Measurements from ENCODE around the gene OGFOD3.

OGFOD3 gene

DNA sequence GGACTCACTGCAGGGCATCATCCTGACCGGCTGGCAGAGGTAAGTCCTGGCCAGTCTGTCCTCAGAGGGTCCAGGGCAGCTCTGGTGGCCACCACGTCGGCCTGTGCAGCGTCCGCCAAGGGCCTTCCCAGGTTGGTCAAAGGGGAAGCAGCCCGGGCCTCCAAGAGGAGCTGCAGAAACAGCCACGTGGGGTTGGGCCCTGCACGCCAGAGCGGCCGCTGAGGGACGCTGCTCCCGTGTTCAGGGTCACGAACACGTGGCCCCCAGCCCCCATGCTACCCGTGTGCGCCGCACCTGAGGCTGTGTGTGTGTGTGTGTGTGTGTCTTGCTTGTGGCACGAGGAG lies 18.9 kb upstream of the OGFOD3 start:
- H3K36me3 ChIP-seq (ENCODE audit: control insufficient read depth, insufficient read depth, low read length) = peaks cover 4% of the 10 kb centered on the region
- no peaks in the 10 kb centered on the region for H3K9me3 ChIP-seq (ENCODE audit: control insufficient read depth, low read length)
- no peak overlapping the region for H3K4me3 ChIP-seq (ENCODE audit: low read length)
- H3K27me3 ChIP-seq (ENCODE audit: control insufficient read depth, insufficient read depth, low read length) = no peaks in the 10 kb centered on the region
- no peaks in the 10 kb centered on the region for H3K4me1 ChIP-seq (ENCODE audit: control insufficient read depth, insufficient read depth, low read length)
- no peak overlapping the region for H3K9ac ChIP-seq (ENCODE audit: low read length)

DNA sequence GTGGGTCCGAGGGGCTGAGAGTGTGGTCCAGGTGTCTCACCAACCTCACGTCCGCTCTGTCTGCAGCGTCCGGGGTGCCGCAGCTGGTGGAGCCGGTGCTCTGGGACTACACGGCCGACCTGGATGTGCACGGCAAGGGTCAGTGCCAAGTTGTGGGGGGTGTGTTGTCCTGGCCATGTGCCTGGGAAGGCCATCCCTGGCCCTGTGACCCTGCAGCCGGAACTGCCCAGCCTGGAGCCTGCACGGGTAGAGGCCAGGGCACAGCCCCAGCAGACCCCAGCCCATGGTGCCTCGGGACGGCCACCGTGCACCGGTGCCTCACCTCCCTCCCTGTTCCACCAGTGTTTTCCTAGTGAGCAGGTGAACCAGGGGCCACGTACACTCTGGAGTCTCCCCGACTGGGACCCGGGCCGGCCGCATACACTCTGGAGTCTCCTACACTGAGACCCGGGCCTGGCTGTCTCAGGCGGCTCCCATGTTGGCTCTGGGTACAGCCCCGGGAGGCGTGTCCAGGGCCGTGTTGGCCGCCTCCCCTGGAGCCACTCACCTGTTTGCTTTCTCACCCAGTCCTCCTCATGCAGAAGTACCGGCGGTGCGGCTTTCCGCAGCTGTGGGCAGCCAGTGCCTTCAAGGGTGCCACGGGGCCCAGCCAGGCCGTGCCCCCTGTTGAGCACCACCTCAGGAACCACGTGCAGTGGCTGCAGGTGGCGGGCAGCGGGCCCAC lies 18.4 kb upstream of the OGFOD3 start:
- Histone ChIP-seq H3K27me3 (ENCODE audit: control insufficient read depth, insufficient read depth, low read length) (no peaks in the 10 kb centered on the region), H3K4me1 (ENCODE audit: control insufficient read depth, insufficient read depth, low read length) (no peaks in the 10 kb centered on the region), H3K4me3 (ENCODE audit: low read length) (no peak overlapping the region), H3K9ac (ENCODE audit: low read length) (no peak overlapping the region), H3K36me3 (ENCODE audit: control insufficient read depth, insufficient read depth, low read length) (peaks cover under 1% of the 10 kb centered on the region), H3K9me3 (ENCODE audit: control insufficient read depth, low read length) (no peaks in the 10 kb centered on the region)

DNA sequence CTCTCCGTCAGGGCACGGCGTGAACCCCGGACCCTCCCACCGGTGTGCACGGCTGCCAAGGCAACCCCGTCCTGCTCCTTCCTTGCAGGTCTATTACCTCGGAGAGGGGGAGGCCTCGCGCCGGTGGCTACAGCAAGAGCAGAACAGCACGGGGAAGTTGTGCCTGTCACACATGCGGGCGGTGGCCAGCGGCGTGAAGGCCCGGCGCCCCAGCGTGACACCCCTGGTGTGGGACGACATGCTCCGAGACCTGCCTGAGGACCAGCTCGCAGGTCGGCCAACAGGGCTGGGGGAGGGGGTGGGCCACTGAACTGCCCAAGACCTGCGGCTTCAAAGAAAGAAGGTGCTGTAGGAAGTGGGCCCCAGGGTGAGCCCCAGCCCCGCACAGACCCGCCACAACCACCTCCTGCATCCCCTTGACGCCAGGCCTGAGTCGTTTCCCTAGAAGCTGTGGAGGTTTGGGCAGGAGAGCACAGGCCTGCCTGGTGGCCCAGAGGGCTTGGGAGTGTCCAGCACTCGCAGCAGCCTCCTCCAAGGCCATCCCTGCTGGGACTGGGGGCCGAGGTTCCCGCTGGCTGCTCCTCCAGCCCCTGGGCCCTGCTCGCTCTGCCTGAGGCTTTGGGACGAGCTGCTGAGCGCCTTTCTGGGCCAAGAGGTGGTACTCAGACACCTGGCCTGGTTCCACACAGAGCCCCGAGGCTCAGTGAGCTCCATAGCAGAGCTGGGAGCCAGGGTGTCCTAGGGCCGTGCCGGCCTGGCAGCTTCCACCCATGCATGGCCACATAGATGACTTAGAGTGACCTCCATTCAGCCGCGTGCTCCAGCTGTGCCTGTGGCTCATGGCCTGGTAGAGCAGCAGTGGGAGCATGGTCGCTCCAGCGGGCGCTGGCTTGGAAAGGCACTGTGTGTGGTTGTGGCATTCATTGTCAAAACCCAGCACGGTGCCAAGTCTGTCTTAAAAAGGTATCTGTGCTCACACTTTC lies 17.5 kb upstream of the OGFOD3 start:
- Histone ChIP-seq H3K4me1 (ENCODE audit: control insufficient read depth, insufficient read depth, low read length) (no peaks in the 10 kb centered on the region), H3K9ac (ENCODE audit: low read length) (no peak overlapping the region), H3K4me3 (ENCODE audit: low read length) (no peak overlapping the region), H3K36me3 (ENCODE audit: control insufficient read depth, insufficient read depth, low read length) (no peaks in the 10 kb centered on the region), H3K27me3 (ENCODE audit: control insufficient read depth, insufficient read depth, low read length) (no peaks in the 10 kb centered on the region), H3K9me3 (ENCODE audit: control insufficient read depth, low read length) (no peaks in the 10 kb centered on the region)

DNA sequence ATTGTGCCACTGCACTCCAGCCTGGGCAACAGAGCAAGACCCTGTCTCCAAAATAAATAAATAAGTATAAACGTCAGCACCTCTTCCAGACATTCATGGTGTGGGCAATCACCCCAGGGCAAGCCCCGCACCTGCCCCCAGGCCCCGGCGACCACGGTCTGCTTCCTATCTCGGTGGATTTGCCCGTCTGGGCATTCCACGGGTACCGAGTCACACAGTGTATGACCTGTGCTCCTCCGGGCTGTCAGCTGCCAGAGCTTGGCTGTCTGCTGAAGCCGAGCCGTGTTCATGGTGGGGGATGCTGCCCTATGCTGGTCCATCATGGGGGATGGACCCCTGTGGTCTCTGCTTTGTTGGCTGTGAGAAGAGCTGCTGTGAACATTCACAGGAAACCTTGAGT lies 16.7 kb upstream of the OGFOD3 start:
- Histone ChIP-seq H3K36me3 (ENCODE audit: control insufficient read depth, insufficient read depth, low read length) (no peaks in the 10 kb centered on the region), H3K4me1 (ENCODE audit: control insufficient read depth, insufficient read depth, low read length) (no peaks in the 10 kb centered on the region), H3K9me3 (ENCODE audit: control insufficient read depth, low read length) (no peaks in the 10 kb centered on the region), H3K4me3 (ENCODE audit: low read length) (no peak overlapping the region), H3K9ac (ENCODE audit: low read length) (no peak overlapping the region), H3K27me3 (ENCODE audit: control insufficient read depth, insufficient read depth, low read length) (no peaks in the 10 kb centered on the region)

DNA sequence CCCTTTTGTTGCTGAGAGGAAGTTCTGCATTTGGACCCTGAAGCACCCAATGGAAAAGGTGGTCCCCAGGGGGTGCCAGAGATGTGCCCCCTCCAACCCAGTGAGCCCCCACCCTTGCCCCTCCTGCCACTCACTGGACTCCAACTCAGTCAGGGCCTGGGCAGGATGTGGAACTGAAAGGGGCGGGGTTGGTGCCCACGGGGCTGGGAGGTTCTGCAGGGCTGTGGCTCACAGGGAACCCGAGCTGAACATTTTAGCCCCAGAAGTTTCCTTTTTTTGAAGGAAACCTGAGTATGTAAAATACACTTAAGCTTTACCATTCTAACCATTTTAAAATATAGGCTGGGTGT lies 15.8 kb upstream of the OGFOD3 start:
- Histone ChIP-seq H3K36me3 (ENCODE audit: control insufficient read depth, insufficient read depth, low read length) (no peaks in the 10 kb centered on the region), H3K9ac (ENCODE audit: low read length) (no peak overlapping the region), H3K4me3 (ENCODE audit: low read length) (no peak overlapping the region), H3K4me1 (ENCODE audit: control insufficient read depth, insufficient read depth, low read length) (no peaks in the 10 kb centered on the region), H3K27me3 (ENCODE audit: control insufficient read depth, insufficient read depth, low read length) (no peaks in the 10 kb centered on the region), H3K9me3 (ENCODE audit: control insufficient read depth, low read length) (no peaks in the 10 kb centered on the region)

DNA sequence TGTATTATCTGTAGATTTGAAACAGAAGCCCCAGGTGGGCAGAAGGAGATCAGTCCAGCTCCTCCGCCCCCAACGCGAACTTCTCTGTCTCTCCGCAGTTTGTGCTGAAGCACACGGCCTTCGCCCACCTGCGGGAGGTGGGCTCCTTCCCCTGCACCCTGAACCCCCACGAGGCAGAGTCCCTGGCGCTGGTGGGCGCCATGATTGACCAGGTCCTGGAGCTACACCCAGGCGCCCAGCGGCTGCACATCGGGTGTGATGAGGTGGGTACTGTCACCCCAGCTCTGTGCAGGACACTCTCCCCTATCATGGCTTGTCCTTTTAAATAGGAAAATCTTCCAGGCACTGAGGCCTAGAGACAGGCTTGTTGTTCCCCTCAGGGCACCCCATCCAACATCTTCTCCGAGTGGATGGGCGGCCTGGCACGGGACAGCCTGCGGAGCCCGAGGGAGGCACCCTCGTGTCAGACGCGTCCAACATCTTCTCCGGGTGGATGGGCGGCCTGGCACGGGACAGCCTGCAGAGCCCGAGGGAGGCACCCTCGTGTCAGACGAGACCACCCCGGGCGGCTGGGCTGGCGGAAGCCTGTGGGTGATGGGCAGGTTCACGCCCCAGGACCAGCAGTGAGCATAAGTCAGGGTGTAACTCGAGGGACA lies 15.3 kb upstream of the OGFOD3 start:
- Histone ChIP-seq H3K27me3 (ENCODE audit: control insufficient read depth, insufficient read depth, low read length) (no peaks in the 10 kb centered on the region), H3K4me1 (ENCODE audit: control insufficient read depth, insufficient read depth, low read length) (no peaks in the 10 kb centered on the region), H3K4me3 (ENCODE audit: low read length) (no peak overlapping the region), H3K9me3 (ENCODE audit: control insufficient read depth, low read length) (no peaks in the 10 kb centered on the region), H3K9ac (ENCODE audit: low read length) (no peak overlapping the region), H3K36me3 (ENCODE audit: control insufficient read depth, insufficient read depth, low read length) (no peaks in the 10 kb centered on the region)

DNA sequence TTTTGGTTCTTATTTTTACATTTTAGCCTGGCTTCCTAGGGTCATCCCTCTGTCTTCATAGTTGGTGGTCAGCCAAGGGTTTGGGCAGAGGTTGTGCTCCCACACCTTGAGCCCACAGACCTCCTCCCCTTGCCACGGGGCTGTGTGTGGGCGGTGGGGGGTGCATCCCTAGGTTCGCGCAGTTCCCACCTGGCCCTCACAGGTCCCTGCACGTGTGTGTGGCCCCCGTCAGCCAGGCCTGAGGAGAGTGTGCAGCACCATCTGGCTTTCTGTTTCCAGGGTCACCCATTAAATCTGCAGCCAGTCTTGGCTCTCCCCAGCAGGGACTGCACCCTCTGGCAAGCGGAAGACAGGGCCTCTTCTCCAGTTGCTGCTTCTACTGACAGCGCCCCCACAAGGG lies 13.6 kb upstream of the OGFOD3 start:
- no peaks in the 10 kb centered on the region for H3K36me3 ChIP-seq (ENCODE audit: control insufficient read depth, insufficient read depth, low read length)
- H3K27me3 ChIP-seq (ENCODE audit: control insufficient read depth, insufficient read depth, low read length) = no peaks in the 10 kb centered on the region
- H3K9me3 ChIP-seq (ENCODE audit: control insufficient read depth, low read length) = no peaks in the 10 kb centered on the region
- no peak overlapping the region for H3K4me3 ChIP-seq (ENCODE audit: low read length)
- H3K4me1 ChIP-seq (ENCODE audit: control insufficient read depth, insufficient read depth, low read length) = no peaks in the 10 kb centered on the region
- H3K9ac ChIP-seq (ENCODE audit: low read length) = no peak overlapping the region

DNA sequence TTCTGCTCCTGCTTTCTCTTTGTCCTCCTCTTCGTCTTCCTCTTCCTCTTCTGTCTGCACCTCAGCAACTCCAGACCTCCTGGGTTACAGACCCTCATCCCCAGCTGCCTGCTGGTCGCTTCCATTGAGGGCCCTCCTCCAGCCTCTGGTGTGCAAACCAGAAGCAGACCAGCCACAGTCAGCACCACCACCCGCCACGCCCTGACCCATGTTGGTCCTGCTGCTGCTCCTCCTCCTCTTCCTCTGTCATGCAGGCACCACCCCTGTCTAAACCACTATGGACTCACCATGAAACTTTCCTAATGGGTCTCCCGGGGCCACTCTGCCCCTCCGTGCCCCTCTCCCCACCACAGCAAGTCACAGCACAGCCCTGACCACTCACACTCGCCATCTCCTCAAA lies 11.4 kb upstream of the OGFOD3 start:
- H3K4me3 ChIP-seq (ENCODE audit: low read length) = no peak overlapping the region
- H3K9me3 ChIP-seq (ENCODE audit: control insufficient read depth, low read length) = no peaks in the 10 kb centered on the region
- H3K4me1 ChIP-seq (ENCODE audit: control insufficient read depth, insufficient read depth, low read length) = no peaks in the 10 kb centered on the region
- H3K9ac ChIP-seq (ENCODE audit: low read length) = no peak overlapping the region
- no peaks in the 10 kb centered on the region for H3K27me3 ChIP-seq (ENCODE audit: control insufficient read depth, insufficient read depth, low read length)
- no peaks in the 10 kb centered on the region for H3K36me3 ChIP-seq (ENCODE audit: control insufficient read depth, insufficient read depth, low read length)

DNA sequence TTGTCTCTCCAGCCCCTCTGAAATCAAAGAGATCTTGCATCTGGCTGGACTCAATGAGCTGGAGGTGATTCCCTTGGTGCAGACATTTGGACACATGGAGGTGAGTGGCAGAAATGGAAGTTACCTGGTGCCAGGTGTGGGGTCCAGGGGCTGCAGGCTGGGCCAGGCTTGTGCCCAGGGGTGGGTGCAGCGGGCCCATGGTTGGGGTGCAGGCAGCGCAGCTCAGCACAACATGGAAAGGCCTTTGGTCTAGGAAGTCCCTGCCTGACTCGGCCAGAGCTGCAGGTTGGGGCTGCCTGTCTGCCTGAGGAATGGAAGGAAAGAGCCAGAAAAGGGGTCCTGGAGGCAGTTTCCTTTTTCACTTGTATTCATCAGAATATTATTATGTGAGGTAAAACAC lies 10.2 kb upstream of the OGFOD3 start:
- H3K36me3 ChIP-seq (ENCODE audit: control insufficient read depth, insufficient read depth, low read length) = no peaks in the 10 kb centered on the region
- H3K27me3 ChIP-seq (ENCODE audit: control insufficient read depth, insufficient read depth, low read length) = no peaks in the 10 kb centered on the region
- H3K4me1 ChIP-seq (ENCODE audit: control insufficient read depth, insufficient read depth, low read length) = no peaks in the 10 kb centered on the region
- H3K9ac ChIP-seq (ENCODE audit: low read length) = no peak overlapping the region
- no peak overlapping the region for H3K4me3 ChIP-seq (ENCODE audit: low read length)
- H3K9me3 ChIP-seq (ENCODE audit: control insufficient read depth, low read length) = no peaks in the 10 kb centered on the region

DNA sequence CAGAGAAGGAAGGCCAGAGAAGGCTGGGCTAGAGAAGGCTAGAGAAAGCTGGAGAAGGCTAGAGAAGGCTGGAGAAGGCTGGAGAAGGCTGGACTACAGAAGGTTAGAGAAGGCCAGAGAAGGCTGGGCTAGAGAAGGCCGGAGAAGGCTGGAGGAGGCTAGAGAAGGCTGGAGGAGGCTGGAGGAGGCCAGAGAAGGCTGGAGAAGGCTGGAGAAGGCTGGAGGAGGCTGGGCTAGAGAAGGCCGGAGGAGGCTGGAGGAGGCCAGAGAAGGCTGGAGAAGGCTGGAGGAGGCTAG lies 6.4 kb upstream of the OGFOD3 start:
- Histone ChIP-seq H3K4me3 (ENCODE audit: low read length) (no peak overlapping the region), H3K27me3 (ENCODE audit: control insufficient read depth, insufficient read depth, low read length) (no peaks in the 10 kb centered on the region), H3K4me1 (ENCODE audit: control insufficient read depth, insufficient read depth, low read length) (no peaks in the 10 kb centered on the region), H3K9ac (ENCODE audit: low read length) (no peak overlapping the region), H3K36me3 (ENCODE audit: control insufficient read depth, insufficient read depth, low read length) (peaks cover 4% of the 10 kb centered on the region), H3K9me3 (ENCODE audit: control insufficient read depth, low read length) (no peaks in the 10 kb centered on the region)

DNA sequence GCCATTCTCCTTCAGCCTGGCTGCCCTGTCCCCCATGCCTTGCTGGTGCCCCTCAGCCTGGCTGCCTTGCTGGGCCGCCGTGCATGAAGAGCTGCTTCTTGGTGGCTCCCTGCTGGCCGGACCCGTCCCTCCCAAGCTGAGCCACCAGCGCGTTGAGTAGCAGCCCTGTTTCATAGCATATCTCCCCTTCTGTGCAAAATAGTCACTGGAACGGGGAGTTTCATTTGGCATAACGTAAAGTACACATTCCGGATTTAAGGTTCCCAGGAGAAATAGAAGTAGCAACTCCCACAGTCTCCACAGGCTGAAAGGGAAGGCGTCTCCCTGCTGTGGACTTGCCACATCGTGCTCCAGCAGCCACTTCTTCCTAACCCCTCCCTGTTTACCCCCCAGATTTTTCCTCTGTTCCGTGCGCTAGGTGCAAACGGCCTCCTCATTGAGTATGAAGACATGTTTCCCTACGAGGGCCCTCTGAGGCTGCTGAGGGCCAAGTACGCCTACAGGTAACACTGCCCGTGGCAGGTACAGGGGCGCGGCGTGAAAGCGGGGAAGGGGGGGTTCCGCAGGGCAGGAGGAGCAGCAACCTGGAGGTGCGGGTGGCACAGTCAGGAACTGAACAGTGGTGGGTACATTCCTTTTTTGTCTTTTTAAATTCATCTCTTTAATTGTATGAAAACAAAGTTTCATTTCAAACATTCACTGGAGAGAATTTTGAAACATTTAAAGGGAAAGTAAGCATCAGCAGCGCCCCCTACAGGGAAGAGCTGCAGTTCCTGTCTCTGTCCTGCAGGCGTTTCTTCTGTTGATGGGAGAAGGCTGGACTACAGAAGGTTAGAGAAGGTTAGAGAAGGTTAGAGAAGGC lies 5.8 kb upstream of the OGFOD3 start:
- H3K9ac ChIP-seq (ENCODE audit: low read length) = no peak overlapping the region
- H3K4me1 ChIP-seq (ENCODE audit: control insufficient read depth, insufficient read depth, low read length) = no peaks in the 10 kb centered on the region
- H3K36me3 ChIP-seq (ENCODE audit: control insufficient read depth, insufficient read depth, low read length) = peaks cover 4% of the 10 kb centered on the region
- H3K4me3 ChIP-seq (ENCODE audit: low read length) = no peak overlapping the region
- no peaks in the 10 kb centered on the region for H3K27me3 ChIP-seq (ENCODE audit: control insufficient read depth, insufficient read depth, low read length)
- H3K9me3 ChIP-seq (ENCODE audit: control insufficient read depth, low read length) = no peaks in the 10 kb centered on the region
